HG03280 (cell line): ENCODE measurements around the gene GNL3L.
"Not testable (repeated sequence)": the region's sequence is repeated elsewhere in the genome, so short reads cannot be mapped to it uniquely, and the experiment has no call there.

ENCODE experiments used
- ATAC-seq: cut with Tn5 transposase; IDR thresholded peaks from one replicate; pipeline ENCODE4 v1.9.1; 2021; ENCODE audit warnings: mild to moderate bottlenecking, moderate library complexity; ENCODE audit not compliant: unreplicated experiment

GNL3L gene, protein sequence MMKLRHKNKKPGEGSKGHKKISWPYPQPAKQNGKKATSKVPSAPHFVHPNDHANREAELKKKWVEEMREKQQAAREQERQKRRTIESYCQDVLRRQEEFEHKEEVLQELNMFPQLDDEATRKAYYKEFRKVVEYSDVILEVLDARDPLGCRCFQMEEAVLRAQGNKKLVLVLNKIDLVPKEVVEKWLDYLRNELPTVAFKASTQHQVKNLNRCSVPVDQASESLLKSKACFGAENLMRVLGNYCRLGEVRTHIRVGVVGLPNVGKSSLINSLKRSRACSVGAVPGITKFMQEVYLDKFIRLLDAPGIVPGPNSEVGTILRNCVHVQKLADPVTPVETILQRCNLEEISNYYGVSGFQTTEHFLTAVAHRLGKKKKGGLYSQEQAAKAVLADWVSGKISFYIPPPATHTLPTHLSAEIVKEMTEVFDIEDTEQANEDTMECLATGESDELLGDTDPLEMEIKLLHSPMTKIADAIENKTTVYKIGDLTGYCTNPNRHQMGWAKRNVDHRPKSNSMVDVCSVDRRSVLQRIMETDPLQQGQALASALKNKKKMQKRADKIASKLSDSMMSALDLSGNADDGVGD

DNA sequence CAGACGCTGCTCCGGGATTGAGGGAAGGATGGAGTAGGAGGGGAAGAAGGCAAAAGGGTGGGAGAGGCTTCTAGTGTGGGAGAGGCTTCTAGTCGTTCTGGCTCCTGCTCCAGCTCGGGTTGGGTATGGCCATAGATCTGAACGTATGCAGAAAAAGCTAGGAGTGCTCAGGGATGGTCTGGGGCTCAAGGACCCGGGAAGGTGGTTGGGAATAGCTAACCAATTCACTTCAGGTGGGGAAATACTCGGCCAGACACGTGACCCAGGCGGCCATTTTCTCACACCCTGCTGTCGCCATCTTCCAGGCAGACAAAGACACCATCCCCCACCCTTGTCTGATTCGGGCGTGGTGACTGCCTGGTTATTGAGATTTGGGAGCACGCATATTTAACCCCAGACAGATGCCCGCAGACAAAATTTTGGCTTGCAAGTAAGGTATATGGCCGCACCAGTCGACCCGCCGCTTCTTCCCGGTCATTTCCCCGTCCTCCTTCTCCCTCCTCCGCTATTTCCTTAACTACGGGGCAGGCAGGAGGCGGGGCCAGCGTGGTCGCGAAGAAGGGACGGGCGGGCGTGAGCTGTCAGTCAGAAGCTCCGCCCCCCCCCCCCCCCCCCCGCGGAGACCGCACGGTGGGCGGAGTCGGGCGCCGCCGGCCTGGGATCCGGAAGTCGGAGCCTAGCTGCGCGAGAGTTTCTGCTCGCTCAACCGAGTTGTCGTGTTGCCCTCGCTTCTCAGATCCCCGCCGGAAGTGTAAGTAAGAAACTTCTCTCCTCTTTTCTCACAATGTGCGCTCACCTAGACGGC is at the start of gene GNL3L:
Gene GNL3L (plus strand): TSS at position 668 of the 805 bp plus-strand sequence. CDS start 2,348 bp downstream, outside the sequence.
- peak; percentile 92 for ATAC-seq

DNA sequence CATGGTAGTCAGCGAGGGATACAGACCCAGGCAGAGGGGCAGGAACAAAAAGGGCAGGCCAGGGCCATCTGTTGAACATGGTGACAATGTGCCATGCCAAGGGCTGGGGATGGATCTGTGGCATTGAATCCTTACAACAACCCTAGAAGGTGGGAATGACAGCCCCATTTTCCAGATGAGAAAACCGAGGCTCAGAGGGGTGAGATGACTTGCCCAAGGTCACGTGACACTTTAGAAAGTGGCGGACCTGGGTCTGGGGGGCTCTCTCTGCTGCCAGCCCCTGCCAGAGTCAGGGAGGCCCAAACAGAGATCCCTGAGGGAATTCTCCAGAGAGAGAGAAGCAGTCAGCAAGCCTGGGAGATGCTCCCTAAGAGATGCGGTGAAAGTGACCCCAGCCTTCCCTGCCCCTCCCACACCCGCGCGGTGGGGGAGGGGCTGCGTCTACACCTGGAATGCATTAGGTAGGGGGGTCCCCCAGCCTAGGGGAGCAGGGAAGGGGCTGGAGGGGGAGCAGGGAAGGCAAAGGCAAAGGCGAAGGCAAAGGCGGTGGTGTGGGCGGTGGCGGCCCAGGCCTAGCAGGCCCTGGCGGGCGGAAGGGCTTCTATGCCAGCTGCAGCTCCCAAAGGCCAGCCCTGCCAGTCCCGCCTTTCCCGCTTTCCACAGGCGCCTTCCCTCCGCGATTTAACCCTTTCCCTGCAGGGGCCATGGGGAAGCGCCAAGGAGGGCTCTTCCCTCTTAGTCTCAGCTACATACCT is 47.0 kb upstream of the GNL3L start:
- no peak for ATAC-seq

DNA sequence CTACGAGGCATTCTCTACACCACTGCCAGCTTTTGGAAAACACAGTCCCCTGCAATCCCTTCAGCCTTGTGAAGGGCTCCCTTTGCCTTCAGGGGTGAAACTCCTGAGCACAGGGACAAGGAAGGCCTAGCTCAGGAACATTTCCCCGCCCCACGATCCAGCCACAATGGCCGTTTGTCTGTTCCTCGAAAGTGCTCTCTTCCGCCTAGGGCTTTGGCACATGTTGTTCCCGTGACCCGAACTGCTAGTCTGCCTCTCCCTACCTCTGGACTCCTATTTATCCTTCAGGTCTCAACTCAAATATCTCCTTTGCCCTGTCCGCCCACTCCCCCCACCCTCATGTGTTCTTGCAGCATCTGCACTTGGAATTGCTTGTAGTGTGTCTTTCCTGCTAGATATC is 46.1 kb upstream of the GNL3L start:
- no peak for ATAC-seq

DNA sequence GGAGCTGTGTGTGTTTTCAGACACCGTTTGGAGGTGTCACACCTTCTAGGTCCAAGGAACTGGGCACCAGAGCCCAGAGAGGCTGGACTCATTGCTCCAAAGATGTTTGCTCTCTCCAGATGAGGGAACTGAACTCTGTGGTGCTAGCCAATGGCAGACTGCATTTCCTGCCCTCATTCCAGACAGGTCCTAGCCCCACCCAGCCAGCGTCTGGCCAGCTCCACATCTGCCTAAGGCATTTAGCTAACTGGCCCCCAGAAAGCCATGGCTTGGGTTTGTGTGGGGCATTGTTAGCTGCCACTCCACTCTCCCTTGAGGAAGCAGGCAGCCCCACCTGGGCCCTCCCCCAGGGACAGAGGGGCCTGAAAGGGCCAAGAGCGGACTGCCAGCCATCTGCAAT is 45.4 kb upstream of the GNL3L start:
- ATAC-seq, result no peak

DNA sequence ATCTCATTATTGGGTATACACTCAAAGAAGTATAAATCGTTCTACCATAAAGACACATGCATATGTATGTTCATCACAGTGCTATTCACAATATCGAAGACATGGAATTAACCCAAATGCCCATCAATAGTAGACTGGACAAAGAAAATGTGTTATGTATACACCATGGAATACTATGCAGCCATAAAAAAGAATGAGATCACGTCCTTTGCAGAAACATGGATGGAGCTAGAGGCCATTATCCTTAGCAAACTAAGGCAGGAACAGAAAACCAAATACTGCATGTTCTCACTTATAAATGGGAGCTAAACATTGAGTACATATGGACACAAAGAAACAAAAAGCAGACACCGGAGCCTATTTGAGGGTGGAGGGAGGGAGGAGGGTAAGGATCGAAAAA is 40.2 kb upstream of the GNL3L start:
- not testable (repeated sequence) for ATAC-seq

DNA sequence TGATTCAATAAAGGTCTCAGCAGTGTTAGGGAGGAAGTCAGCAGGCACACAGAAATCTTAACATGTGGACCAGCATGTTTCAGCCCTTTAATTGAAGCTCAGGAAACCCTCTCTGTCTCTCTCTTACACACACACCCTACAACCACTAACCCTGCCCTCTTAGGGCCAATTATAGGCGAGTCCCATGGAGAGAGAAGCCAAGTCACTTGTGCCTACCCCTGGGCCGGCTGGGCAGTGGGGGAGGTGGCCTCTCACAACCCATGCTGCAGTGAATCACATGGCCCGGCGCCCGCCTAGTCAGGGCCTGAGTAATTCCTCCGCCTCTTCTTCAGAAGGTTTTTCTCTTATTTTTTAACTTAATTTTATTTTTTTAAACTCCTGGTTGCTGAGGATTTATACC is 37.7 kb upstream of the GNL3L start:
- ATAC-seq, result no peak

DNA sequence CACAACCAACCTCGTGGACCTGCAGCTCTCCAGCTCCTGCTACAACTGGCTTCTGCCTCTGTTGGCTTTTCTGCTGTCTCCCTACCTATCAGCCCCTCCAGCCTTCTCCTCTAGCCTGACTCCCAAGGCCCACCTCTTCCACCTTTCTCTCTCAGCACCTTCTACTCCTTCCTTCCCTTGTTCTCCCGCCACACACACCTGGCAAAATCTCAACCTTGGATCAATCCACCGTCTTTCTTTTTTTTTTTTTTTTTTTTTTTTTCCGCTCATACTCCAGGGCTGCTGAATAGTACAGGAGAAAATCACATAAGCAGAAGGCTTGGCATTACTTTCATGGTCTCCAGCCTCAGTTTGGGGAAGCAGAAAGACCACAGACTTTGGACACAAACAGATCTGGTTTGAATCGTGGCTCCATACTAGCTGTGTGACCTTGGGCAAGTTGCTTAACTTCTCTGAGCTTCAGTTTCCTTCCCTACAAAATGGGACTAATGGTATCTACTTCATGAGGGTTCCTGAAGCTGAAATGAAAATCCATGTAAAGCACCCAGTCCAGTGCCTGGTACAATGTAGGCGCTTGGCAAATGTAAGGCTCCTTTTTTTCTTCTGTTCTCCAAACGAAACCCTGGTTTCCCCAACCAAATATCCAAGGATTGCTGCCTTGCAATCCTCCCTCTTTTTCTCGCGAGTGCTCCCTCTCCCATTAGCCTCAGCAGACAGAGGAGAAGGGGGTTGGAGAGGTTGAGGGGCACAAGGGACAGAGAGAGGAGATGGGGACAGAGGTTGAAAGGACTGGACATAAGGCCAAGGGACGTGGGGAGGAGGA is 35.6 kb upstream of the GNL3L start:
- ATAC-seq, result no peak

DNA sequence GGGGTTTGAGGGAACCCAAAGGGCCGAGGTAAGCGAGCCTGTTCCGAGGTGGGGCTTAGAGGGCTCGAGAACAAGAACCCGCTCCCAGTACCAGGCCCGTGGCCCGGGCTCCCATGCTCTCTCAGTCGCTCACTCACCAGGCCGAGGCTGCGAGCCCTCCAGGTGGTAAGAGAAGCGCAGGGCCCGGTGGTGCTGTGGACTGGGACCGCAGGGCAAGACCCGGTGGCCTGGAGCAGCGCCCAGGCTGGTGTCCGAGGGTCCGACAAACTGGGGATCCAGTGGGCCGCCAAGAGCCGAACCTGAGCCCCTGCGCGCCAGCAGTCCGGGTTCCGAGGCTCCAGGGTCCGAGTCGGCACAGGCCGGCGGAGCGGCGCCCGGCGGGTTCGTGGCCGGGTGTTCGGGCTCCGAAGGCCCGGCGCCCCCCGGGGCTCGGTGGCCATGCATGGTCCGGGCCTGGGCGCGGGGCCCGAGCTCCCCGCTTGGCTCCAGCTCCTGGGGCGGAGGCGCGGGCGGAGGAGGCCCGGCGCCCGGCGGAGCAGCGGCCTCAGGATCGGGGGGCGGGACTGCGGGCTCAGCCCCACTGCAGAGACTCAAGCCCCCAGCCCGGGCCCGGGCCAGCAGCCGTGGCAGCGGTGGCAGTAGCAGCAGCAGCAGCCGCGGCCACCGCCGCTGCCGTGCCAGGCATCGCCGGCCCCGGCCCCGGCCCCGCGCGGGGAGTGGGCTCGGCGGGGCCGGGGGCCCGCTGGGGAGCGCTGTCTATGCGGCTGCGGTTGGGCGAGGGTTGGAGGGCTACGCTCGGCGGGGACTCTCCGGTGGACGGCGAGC is 34.8 kb upstream of the GNL3L start:
- ATAC-seq, result no peak

DNA sequence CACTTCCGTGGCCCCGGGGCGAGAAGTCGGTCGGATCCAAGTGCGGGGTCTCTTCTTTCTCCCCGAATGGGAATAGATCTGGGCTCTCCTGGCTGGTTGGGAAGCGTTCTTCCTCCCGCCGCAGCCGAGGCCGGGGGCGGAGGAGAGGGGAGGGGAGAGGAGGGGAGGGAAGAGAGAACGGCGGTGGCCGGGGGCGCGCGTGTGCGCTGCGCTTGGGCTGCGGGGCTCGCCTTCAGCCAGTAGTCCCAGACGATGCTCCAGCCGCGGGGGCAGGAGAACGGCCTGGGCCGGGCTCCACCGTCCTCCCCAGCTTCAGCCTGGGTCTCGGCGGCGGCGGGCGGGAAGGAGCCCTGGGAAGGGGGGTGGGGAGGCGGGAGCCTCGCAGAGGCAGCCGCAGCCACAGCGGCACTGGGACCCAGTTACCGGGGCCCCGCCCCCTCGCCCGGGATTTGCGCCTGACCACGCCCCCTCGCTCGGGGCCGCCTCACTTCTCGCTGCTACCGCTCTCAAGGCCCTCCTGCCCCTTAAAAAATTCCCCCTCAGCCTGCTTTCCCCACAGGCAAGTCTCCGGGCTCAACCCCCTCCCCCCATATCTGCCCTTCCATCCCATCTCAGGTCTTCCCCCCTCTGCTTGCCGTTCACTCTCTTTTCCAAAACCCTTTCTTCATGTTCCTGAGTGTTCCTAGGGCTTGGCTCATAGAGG is 34.1 kb upstream of the GNL3L start, which contains the start of gene FGD1:
Gene FGD1 (minus strand): TSS at position 421 of the 703 bp plus-strand sequence. CDS start 802 bp downstream, outside the sequence.
- ATAC-seq, result no peak

DNA sequence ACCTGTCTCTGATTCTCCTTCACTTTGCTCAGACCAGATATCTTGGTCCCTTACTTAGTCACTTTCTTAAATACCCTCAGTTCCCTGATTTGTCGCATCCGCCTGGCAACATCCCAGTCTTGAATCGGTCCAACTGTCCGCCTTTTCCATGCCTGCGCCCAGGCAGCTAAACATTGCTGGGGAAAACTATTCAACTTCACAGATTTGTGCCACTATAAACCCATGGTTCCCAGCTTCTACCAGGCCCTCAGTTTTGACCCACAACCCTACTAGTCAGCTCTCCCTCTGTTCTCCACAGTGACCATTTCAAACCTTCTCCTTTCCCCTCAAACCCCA is 33.5 kb upstream of the GNL3L start:
- ATAC-seq, result no peak

DNA sequence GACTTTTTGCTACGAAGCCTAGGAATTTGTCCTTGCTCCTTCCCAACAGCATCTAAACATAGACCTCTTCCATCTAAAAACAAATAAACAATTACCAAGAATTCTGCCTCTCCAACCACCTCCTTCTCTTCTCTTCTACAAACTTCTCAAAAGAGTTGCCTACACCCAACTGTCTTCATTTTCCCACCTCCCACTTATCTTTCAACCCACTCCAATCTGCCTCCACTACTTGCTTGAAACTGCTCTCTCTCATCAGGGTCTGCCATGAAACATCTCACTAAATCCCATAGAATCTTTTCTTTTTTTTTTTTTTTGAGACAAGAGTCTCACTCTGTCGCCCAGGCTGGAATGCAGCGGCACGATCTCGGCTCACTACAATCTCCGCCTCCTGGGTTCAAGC is 33.1 kb upstream of the GNL3L start:
- no peak for ATAC-seq

DNA sequence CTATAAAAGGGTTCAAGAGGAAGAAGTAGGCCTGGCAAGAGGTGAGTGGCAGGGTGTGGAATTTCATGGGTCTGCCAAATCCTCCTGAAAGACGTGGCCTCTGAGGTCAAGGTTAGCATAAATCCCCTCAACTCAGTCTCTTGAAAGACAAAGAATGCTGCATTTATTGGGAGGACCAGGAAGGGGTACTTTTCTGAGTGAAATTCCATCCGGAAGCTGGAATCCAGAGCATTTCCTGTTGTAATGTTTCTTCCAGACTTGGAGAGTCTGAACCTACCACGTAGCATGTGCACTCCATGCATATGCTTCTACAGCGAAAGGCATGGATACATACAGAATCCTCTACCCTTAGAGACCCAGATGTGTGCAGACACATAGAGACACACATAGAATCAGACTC is 20.6 kb upstream of the GNL3L start:
- ATAC-seq, result no peak

DNA sequence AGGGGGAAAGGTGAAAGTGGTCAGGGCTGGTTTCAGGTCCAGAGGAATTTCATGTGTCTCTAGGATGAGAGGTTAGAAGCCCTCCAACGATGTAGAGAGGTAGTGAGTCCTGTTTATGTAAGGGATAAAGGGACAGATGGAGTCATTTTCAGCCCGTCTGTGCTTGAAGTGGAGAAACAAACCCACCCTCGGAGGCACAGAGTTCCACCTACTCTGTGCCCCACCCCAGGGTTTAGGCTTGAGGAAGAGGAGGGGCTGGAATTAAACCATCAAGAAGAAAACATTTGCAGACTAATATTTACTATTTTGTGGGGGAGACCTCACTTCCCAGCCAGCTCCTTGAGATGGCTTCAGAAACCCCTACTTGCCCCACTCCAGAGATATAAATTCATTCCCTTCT is 868 bp upstream of the GNL3L start:
- ATAC-seq, result no peak

DNA sequence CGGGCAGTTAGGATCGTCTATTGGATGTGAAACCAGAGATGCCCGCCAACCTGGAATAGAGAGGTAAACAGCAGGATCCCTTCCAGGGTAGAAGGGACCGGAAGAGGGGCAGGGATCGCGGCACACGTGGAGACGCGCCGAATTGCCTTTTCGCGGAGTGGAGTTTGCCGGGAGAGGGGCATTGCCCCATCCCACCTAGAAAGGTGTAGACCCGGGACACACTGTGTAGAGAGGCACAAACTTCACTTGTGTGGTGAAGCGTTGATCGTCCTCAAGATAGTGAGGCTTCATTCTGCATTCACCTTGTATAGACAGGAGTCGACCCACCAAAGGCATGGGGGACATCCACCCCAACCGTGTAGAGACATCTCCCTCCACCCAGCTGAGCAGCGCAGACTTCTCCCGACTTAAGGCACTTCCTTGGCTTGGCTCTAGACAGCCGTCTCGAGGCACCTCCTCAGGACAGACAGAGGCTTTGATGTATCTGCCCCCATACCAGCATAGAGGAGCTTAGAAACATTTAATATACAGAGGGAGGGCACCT is 410 bp downstream of the GNL3L start:
- ATAC-seq, result peak; percentile 22

DNA sequence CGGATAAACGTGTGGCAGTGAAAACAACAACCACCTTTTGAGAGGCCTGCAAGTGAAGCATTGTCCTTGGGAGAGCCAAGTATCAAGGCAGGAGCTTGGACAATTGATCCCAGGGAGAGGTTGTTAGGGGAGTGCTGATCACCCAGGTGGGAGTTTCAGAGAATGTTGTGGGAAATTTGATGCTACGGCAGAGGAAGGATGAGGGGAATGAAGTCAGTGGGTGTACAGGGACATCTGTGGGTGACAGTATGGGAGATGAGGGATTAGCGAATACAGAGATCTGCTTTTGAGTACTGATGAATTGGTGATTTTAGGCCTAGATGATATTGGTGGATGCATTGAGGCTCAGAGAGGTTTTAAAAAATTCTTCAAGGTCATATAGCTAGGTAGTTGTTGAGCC is 4.3 kb downstream of the GNL3L start:
- ATAC-seq, result no peak

DNA sequence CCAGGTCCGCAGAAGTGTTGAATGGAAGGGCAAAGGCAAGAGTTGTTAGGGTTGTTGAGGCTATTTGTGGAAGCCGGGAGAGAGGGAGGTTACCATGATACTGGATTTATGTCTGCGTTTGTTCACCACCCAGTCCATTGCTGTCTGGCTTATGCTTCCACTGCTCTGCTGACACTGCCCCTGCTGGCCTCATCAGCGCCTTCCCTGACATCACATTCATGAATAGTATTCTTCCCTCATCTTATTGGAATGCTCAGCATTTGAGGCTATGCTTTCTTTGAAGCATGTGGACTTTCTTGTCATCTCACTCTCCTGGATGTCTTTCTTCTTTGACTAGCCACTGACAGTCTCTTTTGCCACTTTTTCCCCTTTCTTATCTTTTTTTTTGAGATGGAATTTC is 10.3 kb downstream of the GNL3L start:
- ATAC-seq, result no peak

DNA sequence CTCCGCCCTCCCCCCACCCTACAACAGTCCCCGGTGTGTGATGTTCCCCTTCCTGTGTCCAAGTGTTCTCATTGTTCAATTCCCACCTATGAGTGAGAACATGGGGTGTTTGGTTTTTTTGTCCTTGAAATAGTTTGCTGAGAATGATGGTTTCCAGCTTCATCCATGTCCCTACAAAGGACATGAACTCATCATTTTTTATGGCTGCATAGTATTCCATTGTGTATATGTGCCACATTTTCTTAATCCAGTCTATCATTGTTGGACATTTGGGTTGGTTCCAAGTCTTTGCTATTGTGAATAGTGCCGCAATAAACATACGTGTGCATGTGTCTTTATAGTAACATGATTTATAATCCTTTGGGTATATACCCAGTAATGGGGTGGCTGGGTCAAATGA is 12.2 kb downstream of the GNL3L start:
- ATAC-seq, result not testable (repeated sequence)

DNA sequence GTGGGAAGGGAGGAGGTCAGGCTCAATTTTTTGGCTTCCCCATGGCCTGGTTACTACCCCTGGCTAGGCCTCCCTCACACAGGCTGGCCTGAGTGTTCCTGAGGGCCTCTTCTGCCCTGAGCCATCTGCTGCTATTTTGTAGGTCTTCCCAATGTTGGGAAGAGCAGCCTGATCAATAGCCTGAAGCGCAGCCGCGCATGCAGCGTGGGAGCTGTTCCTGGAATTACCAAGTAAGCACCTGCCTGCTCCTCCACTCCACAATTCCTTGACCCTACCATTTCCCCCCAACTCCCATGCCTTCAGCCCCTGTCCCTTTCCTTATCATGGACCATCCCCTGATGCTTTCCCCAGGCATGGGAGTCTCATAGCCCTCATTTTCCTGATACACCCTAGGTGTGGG is 20.8 kb downstream of the GNL3L start:
- no peak for ATAC-seq
